Uterus (tissue), 2 donors: ENCODE results near the gene ANAPC7.

Source experiments
- POLR2A ChIP-seq, 2 donors: fragments of 450-650 bp; IDR thresholded peaks; one replicate each; pipeline ENCODE4 v1.6.1; 2016; ENCODE audit warnings: antibody characterized with exemption in 2 of 2, mild to moderate bottlenecking in 1 of 2, moderate library complexity in 1 of 2
- TF ChIP-seq, protein P1 (sequence below), 4 experiments: fragments of 200-600 bp in 2 of 4; fragments of 450-650 bp in 2 of 4; sonication (generic) in 2 of 4; IDR thresholded peaks; one replicate each; pipeline ENCODE4 v1.5.1; 2016 to 2019; ENCODE audit warnings: antibody characterized with exemption in 4 of 4, mild to moderate bottlenecking in 2 of 4, moderate library complexity in 1 of 4

DNA sequence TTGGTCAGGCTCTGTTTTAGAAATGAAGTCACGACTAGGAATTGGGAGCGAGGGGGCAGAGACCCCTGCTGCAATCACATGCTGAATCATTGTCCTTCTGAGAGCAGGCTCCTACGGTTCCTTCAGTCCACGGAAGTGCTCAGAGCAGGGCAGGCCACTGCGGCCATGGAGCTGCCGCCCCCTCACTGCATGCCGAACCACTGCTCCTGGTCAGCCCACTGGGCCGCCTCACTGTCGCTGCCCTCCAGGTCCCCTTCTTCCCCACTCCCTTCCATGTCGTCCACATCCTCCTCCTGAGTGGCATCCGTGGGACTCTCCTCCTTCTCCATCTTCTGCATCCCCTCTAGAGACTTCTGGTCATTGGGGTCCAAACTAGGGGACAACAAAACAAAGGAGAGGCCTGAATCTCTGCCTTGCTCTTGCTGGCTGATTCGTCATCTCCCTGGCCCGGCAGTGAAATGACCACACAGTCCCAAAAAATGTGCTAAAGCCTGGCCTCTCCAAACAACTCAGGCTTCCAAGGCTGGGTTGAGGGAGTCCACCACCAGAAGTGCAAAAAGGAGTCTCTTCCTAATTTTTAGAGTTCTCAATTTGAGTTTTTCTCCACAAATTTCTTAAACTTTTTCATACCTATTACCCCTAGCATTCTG lies 29.4 kb downstream of the ANAPC7 start:
- TF ChIP-seq, protein P1, sequence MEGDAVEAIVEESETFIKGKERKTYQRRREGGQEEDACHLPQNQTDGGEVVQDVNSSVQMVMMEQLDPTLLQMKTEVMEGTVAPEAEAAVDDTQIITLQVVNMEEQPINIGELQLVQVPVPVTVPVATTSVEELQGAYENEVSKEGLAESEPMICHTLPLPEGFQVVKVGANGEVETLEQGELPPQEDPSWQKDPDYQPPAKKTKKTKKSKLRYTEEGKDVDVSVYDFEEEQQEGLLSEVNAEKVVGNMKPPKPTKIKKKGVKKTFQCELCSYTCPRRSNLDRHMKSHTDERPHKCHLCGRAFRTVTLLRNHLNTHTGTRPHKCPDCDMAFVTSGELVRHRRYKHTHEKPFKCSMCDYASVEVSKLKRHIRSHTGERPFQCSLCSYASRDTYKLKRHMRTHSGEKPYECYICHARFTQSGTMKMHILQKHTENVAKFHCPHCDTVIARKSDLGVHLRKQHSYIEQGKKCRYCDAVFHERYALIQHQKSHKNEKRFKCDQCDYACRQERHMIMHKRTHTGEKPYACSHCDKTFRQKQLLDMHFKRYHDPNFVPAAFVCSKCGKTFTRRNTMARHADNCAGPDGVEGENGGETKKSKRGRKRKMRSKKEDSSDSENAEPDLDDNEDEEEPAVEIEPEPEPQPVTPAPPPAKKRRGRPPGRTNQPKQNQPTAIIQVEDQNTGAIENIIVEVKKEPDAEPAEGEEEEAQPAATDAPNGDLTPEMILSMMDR (IDR thresholded peaks at IDR 0.05) = no peak
- TF ChIP-seq POLR2A (IDR thresholded peaks at IDR 0.05) = no peak
